ENCODE measurements around the gene MNAT1. TPM values are rescaled to one million over a fixed set of nuclear protein-coding genes. Genes with fewer than 3 reads are reported as not detected.

MNAT1 gene
- total RNA-seq, 1 donor from 2014 or later: 40.3 TPM

DNA sequence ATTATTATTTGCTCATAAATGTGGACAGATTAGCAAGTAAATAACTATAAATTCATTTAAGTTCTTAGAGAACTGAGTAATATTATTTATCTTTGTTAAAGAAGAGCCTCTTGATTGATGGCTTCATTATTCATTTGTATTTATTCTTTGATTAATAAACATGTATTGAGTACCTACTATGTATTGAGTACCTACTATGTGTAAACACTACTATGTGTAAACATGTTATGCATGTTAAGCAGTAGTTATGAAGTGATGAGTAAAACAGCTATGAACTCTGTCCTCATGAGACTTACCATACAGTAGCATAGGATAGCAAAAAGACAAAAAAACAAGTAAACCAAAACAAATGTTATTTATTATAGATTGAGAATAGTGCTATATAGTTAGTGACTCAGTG is 61.9 kb downstream of the MNAT1 start:
- no peak overlapping the region for H3K4me3 ChIP-seq (ENCODE audit: low read depth, low read length)
- no peaks in the 10 kb centered on the region for H3K27me3 ChIP-seq (ENCODE audit: control insufficient read depth, insufficient read depth, low read length)
- FAIRE-seq: no peak
- no peaks in the 10 kb centered on the region for H3K36me3 ChIP-seq (ENCODE audit: control insufficient read depth, insufficient read depth, low read length)
- TF ChIP-seq, protein P1, sequence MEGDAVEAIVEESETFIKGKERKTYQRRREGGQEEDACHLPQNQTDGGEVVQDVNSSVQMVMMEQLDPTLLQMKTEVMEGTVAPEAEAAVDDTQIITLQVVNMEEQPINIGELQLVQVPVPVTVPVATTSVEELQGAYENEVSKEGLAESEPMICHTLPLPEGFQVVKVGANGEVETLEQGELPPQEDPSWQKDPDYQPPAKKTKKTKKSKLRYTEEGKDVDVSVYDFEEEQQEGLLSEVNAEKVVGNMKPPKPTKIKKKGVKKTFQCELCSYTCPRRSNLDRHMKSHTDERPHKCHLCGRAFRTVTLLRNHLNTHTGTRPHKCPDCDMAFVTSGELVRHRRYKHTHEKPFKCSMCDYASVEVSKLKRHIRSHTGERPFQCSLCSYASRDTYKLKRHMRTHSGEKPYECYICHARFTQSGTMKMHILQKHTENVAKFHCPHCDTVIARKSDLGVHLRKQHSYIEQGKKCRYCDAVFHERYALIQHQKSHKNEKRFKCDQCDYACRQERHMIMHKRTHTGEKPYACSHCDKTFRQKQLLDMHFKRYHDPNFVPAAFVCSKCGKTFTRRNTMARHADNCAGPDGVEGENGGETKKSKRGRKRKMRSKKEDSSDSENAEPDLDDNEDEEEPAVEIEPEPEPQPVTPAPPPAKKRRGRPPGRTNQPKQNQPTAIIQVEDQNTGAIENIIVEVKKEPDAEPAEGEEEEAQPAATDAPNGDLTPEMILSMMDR (IDR thresholded peaks at IDR 0.05; ENCODE audit: insufficient read depth, low read length, severe bottlenecking): no peak
- no peak for DNase-seq (ENCODE audit: low read depth)

GRCh38 chr14:60800409-60800808 is 65.8 kb downstream of the MNAT1 start:
- DNase-seq (ENCODE audit: low read depth) (no peak), FAIRE-seq (no peak)
- TF ChIP-seq, protein P1 (IDR thresholded peaks at IDR 0.05; ENCODE audit: insufficient read depth, low read length, severe bottlenecking): no peak
- H3K27me3 ChIP-seq (ENCODE audit: control insufficient read depth, insufficient read depth, low read length): no peaks in the 10 kb centered on the region
- no peak overlapping the region for H3K4me3 ChIP-seq (ENCODE audit: low read depth, low read length)
- no peaks in the 10 kb centered on the region for H3K36me3 ChIP-seq (ENCODE audit: control insufficient read depth, insufficient read depth, low read length)

GRCh38 chr14:60803871-60804270 is 69.3 kb downstream of the MNAT1 start:
- TF ChIP-seq, protein P1 (IDR thresholded peaks at IDR 0.05; ENCODE audit: insufficient read depth, low read length, severe bottlenecking): no peak
- FAIRE-seq: no peak
- DNase-seq (ENCODE audit: low read depth): no peak
- Histone ChIP-seq H3K36me3 (ENCODE audit: control insufficient read depth, insufficient read depth, low read length) (no peaks in the 10 kb centered on the region), H3K4me3 (ENCODE audit: low read depth, low read length) (no peak overlapping the region), H3K27me3 (ENCODE audit: control insufficient read depth, insufficient read depth, low read length) (no peaks in the 10 kb centered on the region)

GRCh38 chr14:60805841-60806430 is 71.4 kb downstream of the MNAT1 start:
- DNase-seq (ENCODE audit: low read depth) (peak; percentile 66), FAIRE-seq (no peak)
- Histone ChIP-seq H3K36me3 (ENCODE audit: control insufficient read depth, insufficient read depth, low read length) (no peaks in the 10 kb centered on the region), H3K4me3 (ENCODE audit: low read depth, low read length) (no peak overlapping the region), H3K27me3 (ENCODE audit: control insufficient read depth, insufficient read depth, low read length) (no peaks in the 10 kb centered on the region)
- TF ChIP-seq, protein P1 (IDR thresholded peaks at IDR 0.05; ENCODE audit: insufficient read depth, low read length, severe bottlenecking): no peak

GRCh38 chr14:60807247-60807646 is 72.7 kb downstream of the MNAT1 start:
- Histone ChIP-seq H3K36me3 (ENCODE audit: control insufficient read depth, insufficient read depth, low read length) (no peaks in the 10 kb centered on the region), H3K27me3 (ENCODE audit: control insufficient read depth, insufficient read depth, low read length) (no peaks in the 10 kb centered on the region), H3K4me3 (ENCODE audit: low read depth, low read length) (no peak overlapping the region)
- TF ChIP-seq, protein P1 (IDR thresholded peaks at IDR 0.05; ENCODE audit: insufficient read depth, low read length, severe bottlenecking): no peak
- no peak for FAIRE-seq
- no peak for DNase-seq (ENCODE audit: low read depth)

DNA sequence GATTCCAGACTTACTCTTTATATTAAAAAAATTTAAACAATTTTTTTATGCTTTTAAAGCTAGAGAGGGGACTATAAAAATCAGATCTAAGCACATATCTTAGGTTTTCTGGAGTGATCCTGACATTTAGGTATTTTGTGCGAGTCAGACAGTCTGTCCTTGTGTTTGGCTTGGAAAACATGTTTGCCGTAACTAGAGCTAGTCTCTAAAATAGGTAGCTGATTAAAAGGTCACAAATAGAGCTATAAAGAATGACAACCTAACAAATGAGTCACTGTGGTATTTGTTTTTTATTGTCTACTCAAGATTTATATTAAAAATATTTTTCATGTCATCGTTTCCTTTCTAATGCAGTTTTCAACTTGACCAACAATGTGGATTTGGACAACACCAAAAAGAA is 73.4 kb downstream of the MNAT1 start:
- H3K27me3 ChIP-seq (ENCODE audit: control insufficient read depth, insufficient read depth, low read length): no peaks in the 10 kb centered on the region
- TF ChIP-seq, protein P1 (IDR thresholded peaks at IDR 0.05; ENCODE audit: insufficient read depth, low read length, severe bottlenecking): no peak
- no peak for FAIRE-seq
- H3K36me3 ChIP-seq (ENCODE audit: control insufficient read depth, insufficient read depth, low read length): peaks cover 2% of the 10 kb centered on the region
- peak; percentile 30 for DNase-seq (ENCODE audit: low read depth)
- no peak overlapping the region for H3K4me3 ChIP-seq (ENCODE audit: low read depth, low read length)
